Erythroblast (primary cell): ENCODE results near the gene ARL4C.

Source experiments
- DNase-seq, 2 experiments: peaks; one replicate each; lab custom pipeline; 2025; lab: John Stamatoyannopoulos, UW
- GATA1 ChIP-seq: IDR thresholded peaks from 2 replicates; pipeline ENCODE4 v1.6.1; 2011; ENCODE audit warnings: low read depth, mild to moderate bottlenecking, control low read depth, low read length, moderate library complexity
- POLR2A ChIP-seq: IDR thresholded peaks from 2 replicates; pipeline ENCODE4 v1.6.1; 2011; ENCODE audit warnings: mild to moderate bottlenecking, low read length

ARL4C gene

GRCh38 chr2:234453216-234453615 lies 43.7 kb downstream of the ARL4C start:
- DNase-seq, result no peak
- TF ChIP-seq POLR2A, result no peak
- TF ChIP-seq GATA1, result no peak

DNA sequence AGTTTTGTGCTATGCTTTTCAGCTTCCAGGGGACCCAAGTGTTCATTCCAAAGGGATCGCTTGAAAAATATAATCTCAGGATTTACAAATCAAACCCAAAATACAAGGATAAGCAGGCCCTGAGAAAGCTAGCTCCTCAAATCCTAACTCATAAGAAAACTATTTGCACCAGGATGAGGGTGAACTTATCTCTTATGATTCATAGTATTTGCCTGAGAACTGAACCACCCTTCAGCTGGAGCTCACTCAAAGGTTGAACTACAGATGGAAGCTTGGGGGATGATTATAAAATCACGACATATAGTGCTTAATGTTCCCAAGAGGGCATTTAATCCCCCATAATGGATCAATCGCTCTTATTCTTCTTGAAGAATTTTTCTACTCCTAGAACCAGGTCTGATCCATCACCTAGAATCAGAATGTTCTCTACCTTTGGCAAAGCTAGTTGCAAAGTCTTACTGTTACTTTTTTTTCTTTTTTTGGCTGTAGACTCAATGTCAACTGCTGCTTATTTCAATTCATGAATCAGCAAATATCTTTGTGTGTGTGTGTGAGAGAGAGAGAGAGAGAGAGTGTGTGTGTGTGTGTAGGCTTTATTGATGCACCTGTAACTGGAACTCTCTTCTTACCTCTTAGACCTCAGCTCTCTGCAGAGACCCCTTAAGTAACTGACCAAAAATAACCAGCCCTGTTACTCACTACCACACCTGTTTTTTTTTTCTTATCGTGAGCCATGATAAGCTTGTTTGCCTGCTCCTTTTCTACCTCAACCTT lies 44.8 kb downstream of the ARL4C start:
- no peak for DNase-seq
- TF ChIP-seq GATA1 (no peak), POLR2A (no peak)

DNA sequence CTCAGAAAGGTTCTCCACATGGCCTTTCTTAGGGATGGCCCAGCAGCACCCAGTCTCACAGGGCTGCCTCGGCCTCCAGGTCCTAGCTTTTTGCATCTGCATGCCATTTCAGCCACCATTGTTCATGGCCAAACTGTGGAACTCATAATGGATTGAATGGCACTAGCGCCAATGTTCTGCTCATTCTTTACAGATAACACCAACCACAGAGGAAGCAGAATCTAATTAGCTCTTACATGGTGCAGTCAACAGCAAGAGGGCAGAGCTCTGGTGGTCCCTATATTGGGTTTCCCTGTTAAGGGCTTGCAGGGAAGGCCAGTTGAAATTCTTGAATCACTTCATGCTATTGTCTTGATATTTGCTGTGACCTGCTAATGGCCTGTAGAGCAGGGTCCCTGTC lies 45.6 kb downstream of the ARL4C start:
- no peak for TF ChIP-seq GATA1
- no peak for DNase-seq

- TF ChIP-seq GATA1 (no peak), POLR2A (no peak)
- DNase-seq, result no peak
These were observed 46.3 kb downstream of the ARL4C start for GRCh38 chr2:234450431-234451124.

- TF ChIP-seq POLR2A (no peak), GATA1 (no peak)
- no peak for DNase-seq
These were observed 48.2 kb downstream of the ARL4C start for GRCh38 chr2:234448506-234449184.

DNA sequence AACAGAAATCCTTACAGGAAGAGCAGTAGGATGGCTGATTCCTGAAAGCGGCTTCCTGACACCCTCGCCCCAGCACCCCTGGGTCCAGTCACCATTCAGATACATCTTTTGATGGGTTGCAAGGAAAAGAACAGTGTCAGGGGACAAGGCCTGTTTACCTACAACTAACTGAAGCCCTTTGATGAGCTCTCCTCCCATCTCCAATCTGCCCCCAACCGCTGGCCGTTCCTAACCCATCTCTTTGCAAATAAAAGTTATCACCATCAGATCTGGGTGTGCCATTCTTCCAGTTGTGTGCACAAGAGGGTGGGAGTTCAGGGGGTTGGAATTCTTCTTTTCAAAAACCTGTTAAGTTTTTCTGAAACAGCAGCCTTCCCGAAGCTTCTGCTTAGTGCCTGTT lies 48.9 kb downstream of the ARL4C start:
- no peak for DNase-seq
- TF ChIP-seq GATA1 (no peak), POLR2A (no peak)

DNA sequence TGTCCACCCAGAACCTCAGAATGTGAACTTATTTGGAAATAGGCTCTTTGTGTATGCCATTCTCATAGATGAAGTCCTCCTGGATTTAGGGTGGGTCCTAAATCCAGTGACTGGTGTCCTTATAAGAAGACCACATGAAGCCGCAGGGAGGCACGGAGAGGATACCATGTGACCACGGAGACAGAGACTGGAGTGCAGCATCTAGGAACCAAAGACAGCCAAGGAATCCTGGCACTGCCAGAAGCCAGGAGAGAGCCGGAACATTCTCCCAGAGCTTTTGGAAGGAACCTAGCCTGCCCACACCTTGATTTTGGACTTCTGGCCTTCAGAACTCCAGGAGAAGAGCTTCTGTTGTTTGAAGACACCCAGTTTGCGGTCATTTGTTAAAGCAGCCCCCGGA lies 49.7 kb downstream of the ARL4C start:
- no peak for DNase-seq
- TF ChIP-seq GATA1 (no peak), POLR2A (no peak)

GRCh38 chr2:234446404-234447076 lies 50.3 kb downstream of the ARL4C start:
- TF ChIP-seq POLR2A (no peak), GATA1 (no peak)
- DNase-seq, result no peak

DNA sequence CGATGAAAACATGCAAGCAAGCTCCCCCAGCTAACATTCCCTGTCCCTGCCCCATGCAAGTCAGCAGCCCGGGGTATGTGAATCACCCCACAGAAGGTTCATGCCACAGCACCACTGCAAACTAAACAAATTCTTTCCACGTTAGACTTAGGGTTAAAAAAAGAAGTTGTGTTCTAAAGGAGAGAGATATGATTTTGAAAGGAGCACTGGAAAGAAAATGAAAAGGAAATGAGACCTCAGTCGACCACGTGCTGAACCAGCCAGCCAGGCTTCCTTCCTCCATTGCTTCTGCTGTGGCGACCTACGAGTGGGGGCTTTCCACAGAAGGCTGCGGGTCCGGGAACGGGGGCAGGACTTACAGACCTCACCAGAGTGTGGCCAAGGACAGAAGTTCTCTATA lies 52.0 kb downstream of the ARL4C start:
- DNase-seq, result no peak
- TF ChIP-seq GATA1 (no peak), POLR2A (no peak)

DNA sequence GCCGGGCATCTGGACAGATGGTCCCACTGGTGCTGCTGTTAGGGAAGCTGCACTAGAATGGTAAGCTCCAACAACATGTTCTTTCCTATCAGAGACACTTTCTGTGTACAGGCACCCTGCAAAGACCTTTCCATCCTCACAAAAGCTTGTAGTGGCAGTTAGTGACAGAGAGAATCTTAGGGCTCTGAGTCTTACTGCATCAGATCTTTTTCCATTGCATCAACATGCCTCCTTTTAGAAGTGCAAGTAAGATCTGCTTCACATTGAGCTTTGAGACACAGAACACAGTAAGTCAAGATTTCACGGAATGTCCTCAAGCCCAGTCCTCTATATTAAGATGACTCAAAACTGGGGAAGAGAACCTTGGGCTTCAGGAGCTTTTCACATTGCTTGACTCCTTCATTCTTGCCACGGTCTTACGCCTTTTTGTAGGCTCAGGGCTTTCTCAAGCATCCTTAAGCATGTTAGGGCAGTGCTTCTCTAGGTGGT lies 52.6 kb downstream of the ARL4C start:
- no peak for DNase-seq
- TF ChIP-seq POLR2A, result no peak
- TF ChIP-seq GATA1, result no peak
